ENCODE measurements around the gene SCYGR8. TPM values are rescaled to one million over a fixed set of nuclear protein-coding genes. Genes with fewer than 3 reads are reported as not detected.

The SCYGR8 gene
- total and polyA plus RNA-seq, 7 donors = not detected

DNA sequence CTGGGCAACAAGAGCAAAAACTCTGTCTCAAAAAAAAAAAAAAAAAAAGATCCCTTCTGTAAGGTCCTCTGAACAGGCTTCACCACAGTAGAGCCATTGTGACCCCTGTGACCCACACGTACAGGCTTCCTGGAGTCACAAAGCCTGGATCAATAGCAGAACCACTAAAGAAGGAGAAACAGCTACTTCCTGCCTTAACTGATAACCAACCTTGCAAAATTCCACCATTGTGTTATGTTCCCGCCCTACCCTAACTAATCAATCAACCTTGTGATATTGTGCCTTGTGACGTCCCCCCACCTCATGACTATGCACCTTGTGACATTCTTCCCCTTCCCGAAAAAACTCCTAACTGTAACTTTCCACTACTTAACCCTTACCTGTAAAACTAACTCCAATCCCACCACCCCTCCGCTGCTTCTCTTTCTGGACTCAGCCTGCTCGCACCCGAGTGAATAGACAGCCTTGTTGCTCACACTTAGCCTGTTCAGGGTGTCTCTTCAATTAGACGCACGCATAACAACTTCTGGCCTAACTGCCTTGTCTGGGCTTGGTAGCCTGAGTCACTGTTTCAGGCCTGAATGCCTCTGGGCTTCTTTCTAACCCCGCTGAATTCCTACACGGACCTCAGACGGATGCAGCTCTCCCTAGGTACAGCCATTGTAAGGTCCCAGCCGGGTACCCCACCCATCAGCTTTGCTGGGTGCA, 13.9 kb downstream of the SCYGR8 start:
- no peak for DNase-seq
- WGBS, 2 donors = 68 to 75% methylated on average over 13 of the region's 13 CpGs
- H3K4me1 ChIP-seq = no peaks in the 10 kb centered on the region
- no peaks in the 10 kb centered on the region for H3K27me3 ChIP-seq
- H3K27ac ChIP-seq = no peak overlapping the region
- no peaks in the 10 kb centered on the region for H3K36me3 ChIP-seq
- no peak for TF ChIP-seq POLR2AphosphoS5 (IDR thresholded peaks at IDR 0.05)
- TF ChIP-seq POLR2A (IDR thresholded peaks at IDR 0.05) = no peak
- no peak for TF ChIP-seq EP300 (IDR thresholded peaks at IDR 0.05)
- TF ChIP-seq, protein P1, sequence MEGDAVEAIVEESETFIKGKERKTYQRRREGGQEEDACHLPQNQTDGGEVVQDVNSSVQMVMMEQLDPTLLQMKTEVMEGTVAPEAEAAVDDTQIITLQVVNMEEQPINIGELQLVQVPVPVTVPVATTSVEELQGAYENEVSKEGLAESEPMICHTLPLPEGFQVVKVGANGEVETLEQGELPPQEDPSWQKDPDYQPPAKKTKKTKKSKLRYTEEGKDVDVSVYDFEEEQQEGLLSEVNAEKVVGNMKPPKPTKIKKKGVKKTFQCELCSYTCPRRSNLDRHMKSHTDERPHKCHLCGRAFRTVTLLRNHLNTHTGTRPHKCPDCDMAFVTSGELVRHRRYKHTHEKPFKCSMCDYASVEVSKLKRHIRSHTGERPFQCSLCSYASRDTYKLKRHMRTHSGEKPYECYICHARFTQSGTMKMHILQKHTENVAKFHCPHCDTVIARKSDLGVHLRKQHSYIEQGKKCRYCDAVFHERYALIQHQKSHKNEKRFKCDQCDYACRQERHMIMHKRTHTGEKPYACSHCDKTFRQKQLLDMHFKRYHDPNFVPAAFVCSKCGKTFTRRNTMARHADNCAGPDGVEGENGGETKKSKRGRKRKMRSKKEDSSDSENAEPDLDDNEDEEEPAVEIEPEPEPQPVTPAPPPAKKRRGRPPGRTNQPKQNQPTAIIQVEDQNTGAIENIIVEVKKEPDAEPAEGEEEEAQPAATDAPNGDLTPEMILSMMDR (IDR thresholded peaks at IDR 0.05) = no peak
- H3K4me3 ChIP-seq = no peak overlapping the region
- H3K9me3 ChIP-seq = no peaks in the 10 kb centered on the region
- intact Hi-C loops (cut with DNase I) = no loop called here

DNA sequence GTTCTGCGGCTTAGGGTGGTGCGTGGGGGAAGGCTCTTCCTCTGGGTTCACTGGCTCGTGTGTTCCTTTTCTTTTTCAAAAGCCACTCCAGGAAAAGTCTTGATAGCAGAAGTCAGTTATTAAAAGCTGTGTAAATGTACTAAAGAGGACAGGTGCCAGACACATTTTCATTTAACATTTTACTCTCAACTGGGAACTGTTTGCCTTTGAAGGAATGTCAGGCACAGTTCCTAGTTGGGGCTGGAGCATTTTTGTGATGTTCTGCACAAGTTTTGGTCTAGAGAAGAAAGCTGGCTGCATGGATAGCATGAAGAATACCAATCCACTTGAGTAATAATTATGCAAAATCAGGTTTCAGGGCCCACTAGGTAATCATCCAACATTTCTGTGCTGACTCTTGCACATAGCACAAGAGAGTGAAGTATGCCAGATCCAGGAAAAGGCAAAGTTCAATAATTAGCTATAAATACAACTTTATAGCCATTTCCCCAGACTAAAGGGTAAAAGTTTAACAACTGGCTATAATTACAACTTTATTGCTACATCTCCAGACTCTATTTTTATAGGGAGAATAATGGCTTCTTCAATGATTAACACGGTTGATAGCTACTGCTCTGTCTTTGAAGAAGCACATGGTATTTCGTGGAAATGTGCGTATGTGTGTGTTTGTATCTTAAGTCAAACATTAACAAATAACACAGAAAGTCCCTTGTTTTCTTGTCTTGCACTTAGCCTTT, 16.2 kb downstream of the SCYGR8 start:
- no peak overlapping the region for H3K27ac ChIP-seq
- H3K36me3 ChIP-seq = no peaks in the 10 kb centered on the region
- peaks cover 0 to 5% (median 2%) of the 10 kb centered on the region in 4 donors for H3K4me1 ChIP-seq
- intact Hi-C loops (cut with DNase I) = no loop called here
- no peak for DNase-seq
- no peak for TF ChIP-seq POLR2A (IDR thresholded peaks at IDR 0.05)
- TF ChIP-seq, protein P1 (IDR thresholded peaks at IDR 0.05) = no peak
- TF ChIP-seq EP300 (IDR thresholded peaks at IDR 0.05) = no peak
- TF ChIP-seq POLR2AphosphoS5 (IDR thresholded peaks at IDR 0.05) = no peak
- WGBS, 2 donors = 17 to 55% methylated on average over 6 of the region's 6 CpGs
- no peaks in the 10 kb centered on the region for H3K9me3 ChIP-seq
- no peaks in the 10 kb centered on the region for H3K27me3 ChIP-seq
- H3K4me3 ChIP-seq = no peak overlapping the region

DNA sequence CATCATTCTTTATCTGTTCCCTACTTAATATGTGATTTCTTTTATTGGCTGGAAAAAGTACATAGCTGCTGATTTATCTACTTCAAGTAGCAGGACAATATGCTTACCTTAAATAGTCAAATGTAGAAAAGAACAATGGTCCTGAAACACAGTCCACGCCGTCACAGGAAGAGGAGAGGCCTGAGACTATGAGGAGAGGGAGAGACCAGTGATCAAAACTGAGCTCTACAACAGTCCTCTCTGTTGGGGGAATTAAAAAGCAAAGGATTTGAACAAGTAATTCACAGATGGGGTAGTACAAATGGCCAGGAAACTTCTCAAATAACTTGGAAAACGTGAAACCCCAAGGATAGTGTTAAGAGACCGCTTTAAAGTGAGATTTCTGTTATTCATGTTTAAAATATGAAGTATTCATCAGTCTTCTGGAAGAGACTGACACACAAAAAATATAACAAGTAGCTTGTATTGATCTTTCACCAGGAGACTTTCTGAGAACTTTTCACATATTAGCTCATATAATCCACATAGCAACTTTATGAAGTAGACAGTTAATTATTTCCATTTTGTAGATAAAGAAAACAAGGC, 20.2 kb downstream of the SCYGR8 start:
- WGBS, 2 donors = 23 to 67% methylated on average over 4 of the region's 4 CpGs
- no peaks in the 10 kb centered on the region for H3K9me3 ChIP-seq
- no peak for TF ChIP-seq POLR2A (IDR thresholded peaks at IDR 0.05)
- no peak for TF ChIP-seq POLR2AphosphoS5 (IDR thresholded peaks at IDR 0.05)
- TF ChIP-seq, protein P1 (IDR thresholded peaks at IDR 0.05) = no peak
- no peak for TF ChIP-seq EP300 (IDR thresholded peaks at IDR 0.05)
- no peak overlapping the region for H3K4me3 ChIP-seq
- peaks cover 0 to 5% (median 2%) of the 10 kb centered on the region in 4 donors for H3K4me1 ChIP-seq
- no peak for DNase-seq
- H3K27ac ChIP-seq = no peak overlapping the region
- intact Hi-C loops (cut with DNase I) = loop anchor here (1.0 to 5.0 kb wide), 3 partner anchors 108 to 359 kb away; partner anchors contain the start of gene AGFG1
- H3K27me3 ChIP-seq = no peaks in the 10 kb centered on the region
- H3K36me3 ChIP-seq = no peaks in the 10 kb centered on the region

DNA sequence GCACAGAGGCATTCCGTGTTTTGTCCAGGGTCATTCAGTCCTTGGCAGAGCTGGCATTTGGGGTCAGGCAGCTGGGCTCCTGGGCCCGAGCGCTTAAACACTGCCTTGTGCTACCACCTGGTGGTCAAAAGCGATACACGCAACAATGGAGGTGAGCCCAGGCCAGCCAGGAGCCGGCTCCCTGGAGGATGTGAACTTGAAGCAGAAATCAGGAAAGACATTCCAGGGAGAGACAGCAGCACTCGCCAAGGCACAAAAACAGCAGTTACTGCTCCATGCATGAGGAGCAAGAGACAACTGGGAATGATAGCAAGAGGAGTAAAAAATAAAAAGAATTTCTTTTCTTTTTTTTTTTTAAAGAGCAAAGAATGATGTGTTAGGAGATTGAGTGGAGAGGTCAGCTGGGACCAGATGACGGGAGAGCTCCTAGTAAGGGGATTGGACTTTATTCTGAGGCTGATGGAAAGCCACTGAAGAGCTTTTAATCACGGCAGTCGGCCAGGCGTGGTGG, 20.7 kb downstream of the SCYGR8 start:
- H3K27ac ChIP-seq = no peak overlapping the region

More for the DNA sequence above, 20.7 kb downstream of the SCYGR8 start:
- no peaks in the 10 kb centered on the region for H3K27me3 ChIP-seq
- WGBS, 2 donors = 15 to 29% methylated on average over 11 of the region's 11 CpGs
- H3K36me3 ChIP-seq = no peaks in the 10 kb centered on the region
- H3K4me3 ChIP-seq = no peak overlapping the region
- intact Hi-C loops (cut with DNase I) = loop anchor here (1.0 to 5.0 kb wide), 3 partner anchors 108 to 360 kb away; partner anchors contain the start of gene AGFG1
- H3K9me3 ChIP-seq = no peaks in the 10 kb centered on the region
- peak; percentile 87 for DNase-seq
- TF ChIP-seq, protein P1 (IDR thresholded peaks at IDR 0.05) = peak; percentile 72 to 84 (median 78)
- TF ChIP-seq POLR2A (IDR thresholded peaks at IDR 0.05) = no peak
- H3K4me1 ChIP-seq = peaks cover 0 to 5% (median 2%) of the 10 kb centered on the region in 4 donors

All from sigmoid colon (tissue), 7 donors.